HFFc6 (cell line): ENCODE measurements around the gene SEMA6C. TPM values are rescaled to one million over a fixed set of nuclear protein-coding genes. Genes with fewer than 3 reads are reported as not detected.

ENCODE experiments used
- DNase-seq: peaks from one replicate; pipeline ENCODE4 v3.0.0-alpha.2; 2018
- H3K27ac Mint-ChIP-seq: 2 replicates; pipeline ENCODE4 v1.8.0; 2020; ENCODE audit warnings: mild to moderate bottlenecking, mixed read lengths
- H3K27me3 Mint-ChIP-seq: 2 replicates; pipeline ENCODE4 v1.8.0; 2021; ENCODE audit warnings: mild to moderate bottlenecking, moderate library complexity, mixed read lengths; ENCODE audit not compliant: insufficient read depth
- H3K36me3 Mint-ChIP-seq: 2 replicates; pipeline ENCODE4 v1.8.0; 2021; ENCODE audit warnings: low read depth, mixed read lengths
- H3K4me1 Mint-ChIP-seq: 2 replicates; pipeline ENCODE4 v1.8.0; 2020; ENCODE audit warnings: low read depth, mixed read lengths
- H3K4me3 Mint-ChIP-seq: 2 replicates; pipeline ENCODE4 v1.8.0; 2020; ENCODE audit warnings: mild to moderate bottlenecking, moderate library complexity, mixed read lengths
- H3K9me3 Mint-ChIP-seq: 2 replicates; pipeline ENCODE4 v1.8.0; 2020; ENCODE audit warnings: mild to moderate bottlenecking, mixed read lengths
- CTCF ChIP-seq: fragments of 200-600 bp; sonication (generic); IDR thresholded peaks from 2 replicates; pipeline ENCODE4 v1.5.0; 2021; ENCODE audit warnings: antibody characterized with exemption, mild to moderate bottlenecking
- total RNA-seq, 6 experiments: library from RNA; stranded (reverse); fragmentation: NEBNext Ultra II Directional; extraction: Animal tissue kit (Norgen Biotek cat#: 25700); gene quantifications; 2 replicates in 1 of 6; 3 replicates in 5 of 6; pipeline ENCODE4 v1.2.3, GENCODE V29; 2021

The SEMA6C gene
- total RNA-seq, 6 experiments from 2014 or later: 0.94 to 1.5 (median 1.4) TPM

- no peak for DNase-seq
- Mint-ChIP-seq H3K9me3 (no peaks in the 10 kb centered on the region), H3K27me3 (no peaks in the 10 kb centered on the region), H3K4me3 (no peak overlapping the region), H3K36me3 (no peaks in the 10 kb centered on the region), H3K4me1 (no peaks in the 10 kb centered on the region), H3K27ac (no peak overlapping the region)
- no peak for TF ChIP-seq CTCF
Observed at GRCh38 chr1:151157067-151157531, 10.7 kb upstream of the SEMA6C start.

- no peaks in the 10 kb centered on the region for H3K4me1 Mint-ChIP-seq
- no peak within 1 kb of the TSS for H3K4me3 Mint-ChIP-seq
- H3K9me3 Mint-ChIP-seq: no peaks in the 10 kb centered on the region
- no peak for DNase-seq
- no peak within 1 kb of the TSS for H3K27ac Mint-ChIP-seq
- H3K27me3 Mint-ChIP-seq: no peaks in the 10 kb centered on the region
- no peaks in the 10 kb centered on the region for H3K36me3 Mint-ChIP-seq
- TF ChIP-seq CTCF: no peak
Observed at GRCh38 chr1:151156515-151156819, 10.0 kb upstream of the SEMA6C start, which contains the start of gene TNFAIP8L2. Gene TNFAIP8L2, plus strand, starts transcription at chr1:151156649. Its CDS starts 2,049 bp downstream, at chr1:151158698.

GRCh38 chr1:151147665-151148064 is 1.2 kb upstream of the SEMA6C start:
- peaks cover 12% of the 10 kb centered on the region for H3K27me3 Mint-ChIP-seq
- DNase-seq: no peak
- H3K27ac Mint-ChIP-seq: no peak overlapping the region; the same call in 1 of the 2 replicates
- no peaks in the 10 kb centered on the region for H3K9me3 Mint-ChIP-seq
- H3K36me3 Mint-ChIP-seq: no peaks in the 10 kb centered on the region
- H3K4me3 Mint-ChIP-seq: no peak overlapping the region
- no peak for TF ChIP-seq CTCF
- H3K4me1 Mint-ChIP-seq: peaks cover 20% of the 10 kb centered on the region

GRCh38 chr1:151147132-151147503 is 687 bp upstream of the SEMA6C start:
- peaks cover 12% of the 10 kb centered on the region for H3K27me3 Mint-ChIP-seq
- TF ChIP-seq CTCF: no peak
- peak overlapping the region; percentile 87 for H3K4me3 Mint-ChIP-seq
- H3K27ac Mint-ChIP-seq: peak overlapping the region; percentile 78
- H3K9me3 Mint-ChIP-seq: no peaks in the 10 kb centered on the region
- no peaks in the 10 kb centered on the region for H3K36me3 Mint-ChIP-seq
- H3K4me1 Mint-ChIP-seq: peaks cover 20% of the 10 kb centered on the region
- DNase-seq: no peak

GRCh38 chr1:151146072-151146411 is 389 bp downstream of the SEMA6C start:
- Mint-ChIP-seq H3K4me1 (peaks cover 20% of the 10 kb centered on the region), H3K27me3 (peaks cover 12% of the 10 kb centered on the region), H3K27ac (no peak overlapping the region), H3K36me3 (no peaks in the 10 kb centered on the region), H3K9me3 (no peaks in the 10 kb centered on the region), H3K4me3 (peak overlapping the region; percentile 87)
- no peak for DNase-seq
- no peak for TF ChIP-seq CTCF
